Activated T-helper 2 cell treated with anti-CD3 and anti-CD28 coated beads, Interferon-gamma antibody, Interleukin-2, Interleukin-4, amounts not matched to agents 10 μg/mL and 5 μg/mL and 100 μg/mL, durations not matched to agents 14 hours and 24 hours and 36 hours (primary cell): ENCODE results near the gene FOSB. TPM values are rescaled to one million over a fixed set of nuclear protein-coding genes. Genes with fewer than 3 reads are reported as not detected.

ENCODE experiments used
- DNase-seq: peaks from one replicate; pipeline ENCODE4 v3.0.0; 2021; ENCODE audit warnings: low spot score
- H3K27ac Mint-ChIP-seq: one replicate; pipeline ENCODE4 v1.8.0; 2021; ENCODE audit warnings: mixed read lengths
- H3K27me3 Mint-ChIP-seq: one replicate; pipeline ENCODE4 v1.8.0; 2021; ENCODE audit warnings: low read depth, mixed read lengths
- H3K36me3 Mint-ChIP-seq: one replicate; pipeline ENCODE4 v1.8.0; 2021; ENCODE audit warnings: low read depth, mixed read lengths
- H3K4me1 Mint-ChIP-seq: one replicate; pipeline ENCODE4 v1.8.0; 2021; ENCODE audit warnings: low read depth, mixed read lengths
- H3K4me3 Mint-ChIP-seq: one replicate; pipeline ENCODE4 v1.8.0; 2021; ENCODE audit warnings: low read depth, mild to moderate bottlenecking, moderate library complexity, mixed read lengths
- H3K9me3 Mint-ChIP-seq: one replicate; pipeline ENCODE4 v1.8.0; 2021; ENCODE audit warnings: mixed read lengths
- intact Hi-C: fragments of 100-400 bp; cut with micrococcal nuclease; formaldehyde crosslinking; loops from one replicate; pipeline ENCODE4 v1.15.1; 2023
- total RNA-seq: library from RNA; stranded (reverse); gene quantifications from 2 replicates; pipeline ENCODE4 v1.2.3, GENCODE V29; 2022

Gene FOSB
- total RNA-seq, 1 donor from 2014 or later, result 10.2 TPM

DNA sequence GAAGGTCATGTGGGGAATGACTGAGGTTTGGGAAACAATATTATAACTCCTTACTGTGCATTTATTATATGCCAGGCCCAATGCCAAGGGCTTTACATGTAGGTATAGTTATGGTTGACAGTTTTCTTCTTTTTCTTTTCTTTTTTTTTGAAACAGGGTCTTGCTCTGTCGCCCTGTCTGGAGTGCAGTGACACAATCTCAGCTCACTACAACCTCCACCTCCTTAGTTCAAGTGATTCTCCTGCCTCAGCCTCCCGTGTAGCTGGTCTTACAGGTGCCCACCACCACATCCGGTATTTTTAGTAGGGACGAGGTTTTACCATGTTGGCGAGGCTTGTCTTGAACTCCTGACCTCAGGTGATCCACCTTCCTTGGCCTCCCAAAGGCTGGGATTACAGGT is 15.2 kb downstream of the FOSB start:
- H3K27ac Mint-ChIP-seq, result no peak overlapping the region
- H3K27me3 Mint-ChIP-seq, result peaks cover 2% of the 10 kb centered on the region
- no peak overlapping the region for H3K4me3 Mint-ChIP-seq
- intact Hi-C loops, result no loop called here
- no peaks in the 10 kb centered on the region for H3K36me3 Mint-ChIP-seq
- no peaks in the 10 kb centered on the region for H3K9me3 Mint-ChIP-seq
- peaks cover 21% of the 10 kb centered on the region for H3K4me1 Mint-ChIP-seq
- no peak for DNase-seq

GRCh38 chr19:45484273-45484945 is 16.6 kb downstream of the FOSB start:
- peak overlapping the region; percentile 47 for H3K4me3 Mint-ChIP-seq
- H3K27ac Mint-ChIP-seq, result no peak overlapping the region
- no peak for DNase-seq
- peaks cover 13% of the 10 kb centered on the region for H3K4me1 Mint-ChIP-seq
- peaks cover 2% of the 10 kb centered on the region for H3K27me3 Mint-ChIP-seq
- no peaks in the 10 kb centered on the region for H3K9me3 Mint-ChIP-seq
- intact Hi-C loops, result loop anchor here (2.0 kb wide), 1 partner anchor 22 kb away; the partner anchor contains the start of gene VASP
- H3K36me3 Mint-ChIP-seq, result no peaks in the 10 kb centered on the region

DNA sequence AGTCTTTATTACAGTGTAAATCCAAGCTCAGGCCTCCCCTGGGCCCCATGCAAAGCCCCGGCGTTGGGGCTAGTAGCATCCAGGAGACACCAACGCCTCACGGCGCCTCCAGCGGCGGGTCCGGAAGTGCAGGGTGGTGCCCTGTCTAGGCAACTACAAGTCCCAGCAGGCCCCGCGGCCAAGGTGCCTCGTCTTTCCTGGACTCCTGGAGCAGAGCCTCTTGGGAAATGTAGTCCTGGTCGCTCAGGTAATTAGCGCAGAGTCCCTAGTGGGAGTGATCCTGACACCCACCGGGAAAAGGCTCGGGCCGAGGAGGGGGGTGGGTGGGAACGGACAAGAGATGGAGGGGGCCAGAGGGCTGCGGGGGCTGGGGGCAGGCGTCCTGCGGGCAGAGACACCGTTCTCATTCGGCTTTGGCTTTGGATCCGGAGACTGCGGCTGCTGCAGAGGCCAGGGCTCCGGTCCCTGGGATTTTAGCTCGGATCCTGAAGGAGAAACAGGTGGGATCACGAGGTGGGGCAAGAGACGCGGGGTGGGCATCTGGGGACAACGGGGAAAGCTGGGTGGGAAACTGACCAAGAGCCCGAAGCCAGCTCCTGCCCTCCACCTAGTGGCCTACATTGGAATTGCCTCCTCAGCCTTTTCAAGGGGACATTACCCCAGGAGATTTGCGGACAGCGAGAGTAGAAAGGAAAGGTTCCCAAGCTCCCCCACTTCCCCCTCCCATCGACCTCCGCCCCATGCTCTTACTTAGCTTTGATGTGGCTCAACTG is 17.7 kb downstream of the FOSB start:
- no peaks in the 10 kb centered on the region for H3K9me3 Mint-ChIP-seq
- no peaks in the 10 kb centered on the region for H3K36me3 Mint-ChIP-seq
- peak overlapping the region; percentile 72 for H3K27ac Mint-ChIP-seq
- intact Hi-C loops, result loop anchor here (1.0 to 2.0 kb wide), 2 partner anchors 21 to 46 kb away; partner anchors contain the start of gene VASP
- DNase-seq, result peak; percentile 95
- peak overlapping the region; percentile 88 for H3K4me3 Mint-ChIP-seq
- H3K4me1 Mint-ChIP-seq, result peaks cover 10% of the 10 kb centered on the region
- peaks cover 2% of the 10 kb centered on the region for H3K27me3 Mint-ChIP-seq

GRCh38 chr19:45488708-45489107 is 20.9 kb downstream of the FOSB start:
- no peak overlapping the region for H3K27ac Mint-ChIP-seq
- H3K9me3 Mint-ChIP-seq, result no peaks in the 10 kb centered on the region
- peaks cover 2% of the 10 kb centered on the region for H3K27me3 Mint-ChIP-seq
- H3K36me3 Mint-ChIP-seq, result no peaks in the 10 kb centered on the region
- peaks cover 19% of the 10 kb centered on the region for H3K4me1 Mint-ChIP-seq
- no peak for DNase-seq
- H3K4me3 Mint-ChIP-seq, result no peak overlapping the region
- intact Hi-C loops, result no loop called here

- Mint-ChIP-seq H3K4me3 (no peak overlapping the region), H3K27me3 (peaks cover 2% of the 10 kb centered on the region), H3K27ac (no peak overlapping the region), H3K9me3 (no peaks in the 10 kb centered on the region), H3K36me3 (no peaks in the 10 kb centered on the region), H3K4me1 (peaks cover 21% of the 10 kb centered on the region)
- no peak for DNase-seq
- intact Hi-C loops, result no loop called here
These were observed 21.5 kb downstream of the FOSB start for GRCh38 chr19:45489216-45489855.

- Mint-ChIP-seq H3K36me3 (no peaks in the 10 kb centered on the region), H3K27ac (no peak overlapping the region), H3K4me1 (peaks cover 20% of the 10 kb centered on the region), H3K4me3 (peak overlapping the region; percentile 76), H3K27me3 (peaks cover 14% of the 10 kb centered on the region), H3K9me3 (no peaks in the 10 kb centered on the region)
- intact Hi-C loops, result loop anchor here (2.0 kb wide), 1 partner anchor 67 kb away; no protein-coding TSS in a partner anchor
- no peak for DNase-seq
These were observed 24.4 kb downstream of the FOSB start for GRCh38 chr19:45492137-45492626.

DNA sequence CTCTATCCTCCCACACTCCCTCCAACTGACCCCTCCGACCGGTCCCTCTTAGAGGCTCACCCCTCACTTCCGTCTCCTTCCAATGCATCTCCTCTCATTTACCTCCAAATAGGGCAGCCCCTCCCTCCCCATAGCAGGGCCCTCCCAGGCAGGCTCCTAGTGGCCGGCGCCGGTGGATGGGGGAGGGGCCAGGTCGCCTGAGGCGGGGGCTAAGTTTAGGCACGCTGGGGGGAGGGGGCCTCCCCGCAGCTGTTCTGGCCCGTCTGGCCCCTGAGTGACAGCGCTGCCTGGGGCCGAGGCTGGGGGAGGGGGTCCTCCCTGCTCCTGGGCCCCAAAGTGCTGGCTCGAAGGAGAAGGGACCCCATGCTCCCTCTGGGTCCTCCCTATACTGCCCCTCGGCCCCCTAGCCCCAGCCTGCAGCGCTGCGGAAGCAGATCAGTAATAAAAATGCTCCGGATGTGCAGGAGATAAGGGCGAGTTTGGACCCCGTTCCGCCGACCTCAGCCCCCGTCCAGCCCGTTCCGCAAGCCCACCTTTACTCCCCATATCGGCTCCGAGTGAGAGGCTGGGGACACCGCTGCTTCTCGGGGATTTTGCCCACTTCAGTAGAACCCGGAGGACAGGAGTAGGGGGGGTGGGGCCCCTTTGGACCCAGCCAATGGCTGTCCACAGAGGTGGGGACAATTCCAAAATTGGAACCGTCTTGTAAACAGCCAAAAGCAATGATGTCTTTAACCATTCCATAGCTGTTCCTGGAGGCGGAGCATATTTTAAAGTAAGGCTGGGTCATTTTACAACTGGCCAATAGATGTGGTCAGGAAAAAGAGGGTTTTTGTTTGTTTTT is 25.1 kb downstream of the FOSB start:
- H3K4me3 Mint-ChIP-seq, result peak overlapping the region; percentile 76
- H3K27ac Mint-ChIP-seq, result peak overlapping the region; percentile 39

GRCh38 chr19:45494261-45494916 is 26.6 kb downstream of the FOSB start:
- H3K4me3 Mint-ChIP-seq, result no peak overlapping the region

More for the DNA sequence above, 25.1 kb downstream of the FOSB start:
- Mint-ChIP-seq H3K4me1 (peaks cover 24% of the 10 kb centered on the region), H3K9me3 (no peaks in the 10 kb centered on the region), H3K36me3 (no peaks in the 10 kb centered on the region), H3K27me3 (peaks cover 15% of the 10 kb centered on the region)
- no peak for DNase-seq
- intact Hi-C loops, result loop anchor here (2.0 kb wide), 1 partner anchor 66 kb away; no protein-coding TSS in a partner anchor

DNA sequence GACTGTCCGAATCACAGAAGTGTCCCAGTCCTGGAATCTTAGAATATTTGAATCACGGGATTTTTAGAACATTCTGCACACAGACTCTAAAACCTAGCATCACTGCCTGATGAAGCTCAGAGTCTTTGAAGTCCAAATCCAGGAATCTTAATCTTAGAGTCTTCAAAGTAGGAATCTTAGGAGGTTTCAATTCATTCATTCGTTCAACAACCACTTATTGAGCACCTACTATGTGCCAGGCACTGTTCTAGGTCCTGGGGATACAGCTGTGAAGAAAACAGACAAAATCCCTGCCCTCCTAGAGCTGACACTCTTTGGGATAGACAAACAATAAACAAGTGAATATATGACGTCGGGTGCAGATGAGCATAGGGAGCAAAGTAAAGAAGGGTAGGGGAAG is 27.4 kb downstream of the FOSB start:
- Mint-ChIP-seq H3K9me3 (no peaks in the 10 kb centered on the region), H3K36me3 (no peaks in the 10 kb centered on the region), H3K4me1 (peaks cover 36% of the 10 kb centered on the region), H3K4me3 (peak overlapping the region; percentile 51), H3K27ac (no peak overlapping the region), H3K27me3 (peaks cover 24% of the 10 kb centered on the region)
- no peak for DNase-seq
- intact Hi-C loops, result no loop called here

More at GRCh38 chr19:45494261-45494916, 26.6 kb downstream of the FOSB start:
- H3K27me3 Mint-ChIP-seq, result peaks cover 22% of the 10 kb centered on the region
- intact Hi-C loops, result no loop called here
- no peaks in the 10 kb centered on the region for H3K9me3 Mint-ChIP-seq
- no peak overlapping the region for H3K27ac Mint-ChIP-seq
- no peaks in the 10 kb centered on the region for H3K36me3 Mint-ChIP-seq
- no peak for DNase-seq
- H3K4me1 Mint-ChIP-seq, result peaks cover 32% of the 10 kb centered on the region

GRCh38 chr19:45496349-45496953 is 28.7 kb downstream of the FOSB start:
- Mint-ChIP-seq H3K27me3 (peaks cover 24% of the 10 kb centered on the region), H3K36me3 (no peaks in the 10 kb centered on the region), H3K4me1 (peaks cover 39% of the 10 kb centered on the region), H3K4me3 (peak overlapping the region; percentile 60), H3K9me3 (no peaks in the 10 kb centered on the region), H3K27ac (no peak overlapping the region)
- peak; percentile 38 for DNase-seq
- intact Hi-C loops, result no loop called here

DNA sequence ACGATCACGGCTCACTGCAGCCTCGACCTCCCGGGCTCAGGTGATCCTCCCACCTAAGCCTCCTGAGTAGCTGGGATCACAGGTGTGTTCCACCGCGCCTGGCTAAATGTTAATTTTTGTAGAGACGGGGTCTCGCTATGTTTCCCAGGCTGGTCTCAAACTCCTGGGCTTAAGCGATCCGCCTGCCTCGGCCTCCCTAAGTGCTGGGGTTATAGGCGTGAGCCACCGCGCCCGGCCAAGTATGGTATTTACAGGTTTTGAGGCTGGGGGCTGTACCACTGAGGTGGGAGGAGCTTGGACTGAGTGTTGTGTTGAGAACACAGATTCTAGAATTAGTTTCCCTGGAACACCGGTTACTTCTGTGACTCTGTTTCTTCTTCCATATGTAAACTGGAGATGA is 30.0 kb downstream of the FOSB start:
- H3K4me1 Mint-ChIP-seq, result peaks cover 38% of the 10 kb centered on the region
- no peak overlapping the region for H3K27ac Mint-ChIP-seq
- intact Hi-C loops, result loop anchor here (1.0 kb wide), 1 partner anchor 9 kb away; no protein-coding TSS in a partner anchor
- H3K36me3 Mint-ChIP-seq, result no peaks in the 10 kb centered on the region
- H3K27me3 Mint-ChIP-seq, result peaks cover 24% of the 10 kb centered on the region
- no peak for DNase-seq
- H3K9me3 Mint-ChIP-seq, result no peaks in the 10 kb centered on the region
- peak overlapping the region; percentile 49 for H3K4me3 Mint-ChIP-seq
